PC-9 (cell line): Measurements from ENCODE around the gene NEUROG1.

Experiments
- EZH2 ChIP-seq: fragments of 200-600 bp; sonication (generic); IDR thresholded peaks from 2 replicates; pipeline ENCODE4 v1.8.0; 2017; ENCODE audit warnings: antibody characterized with exemption, low read depth
- TF ChIP-seq, protein P1 (sequence below): fragments of 200-600 bp; sonication (generic); conservative IDR thresholded peaks from 2 replicates; pipeline ENCODE4 v1.6.1; 2017; ENCODE audit warnings: mixed run types, antibody characterized with exemption, mild to moderate bottlenecking, moderate library complexity

DNA sequence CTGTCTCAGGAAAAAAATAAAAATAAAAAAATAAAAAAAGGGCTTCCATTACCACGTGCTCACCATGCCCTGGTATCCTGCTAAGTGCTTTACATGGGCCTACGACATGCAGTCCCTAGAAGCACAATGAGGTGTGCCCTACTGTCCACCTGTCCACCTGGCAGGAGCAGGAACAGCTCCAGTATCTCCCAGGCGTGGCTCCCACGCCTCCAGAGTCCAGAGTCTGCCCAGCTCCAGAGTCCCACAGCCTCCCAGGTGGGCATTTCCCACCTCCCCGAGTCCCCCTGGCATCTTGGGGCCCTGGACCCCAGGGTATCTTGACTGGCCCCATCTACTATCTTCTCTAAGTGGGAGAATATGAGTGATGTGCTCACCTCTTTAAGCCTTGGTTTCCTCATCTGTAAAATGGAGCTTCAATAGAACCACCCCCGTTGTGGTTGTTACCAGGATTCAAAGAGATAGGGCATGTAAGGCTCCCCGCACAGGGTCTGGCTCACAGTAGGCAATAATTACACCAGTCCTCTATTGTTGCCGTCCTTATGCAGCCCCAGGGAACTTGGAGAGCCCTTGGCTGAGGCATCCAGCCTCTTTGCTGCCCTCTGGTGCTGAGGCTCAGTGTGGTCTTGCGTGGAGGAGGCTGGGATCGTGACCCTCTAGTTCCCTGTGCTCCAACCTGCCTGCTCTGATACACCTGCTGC lies 34.1 kb upstream of the NEUROG1 start:
- TF ChIP-seq, protein P1, sequence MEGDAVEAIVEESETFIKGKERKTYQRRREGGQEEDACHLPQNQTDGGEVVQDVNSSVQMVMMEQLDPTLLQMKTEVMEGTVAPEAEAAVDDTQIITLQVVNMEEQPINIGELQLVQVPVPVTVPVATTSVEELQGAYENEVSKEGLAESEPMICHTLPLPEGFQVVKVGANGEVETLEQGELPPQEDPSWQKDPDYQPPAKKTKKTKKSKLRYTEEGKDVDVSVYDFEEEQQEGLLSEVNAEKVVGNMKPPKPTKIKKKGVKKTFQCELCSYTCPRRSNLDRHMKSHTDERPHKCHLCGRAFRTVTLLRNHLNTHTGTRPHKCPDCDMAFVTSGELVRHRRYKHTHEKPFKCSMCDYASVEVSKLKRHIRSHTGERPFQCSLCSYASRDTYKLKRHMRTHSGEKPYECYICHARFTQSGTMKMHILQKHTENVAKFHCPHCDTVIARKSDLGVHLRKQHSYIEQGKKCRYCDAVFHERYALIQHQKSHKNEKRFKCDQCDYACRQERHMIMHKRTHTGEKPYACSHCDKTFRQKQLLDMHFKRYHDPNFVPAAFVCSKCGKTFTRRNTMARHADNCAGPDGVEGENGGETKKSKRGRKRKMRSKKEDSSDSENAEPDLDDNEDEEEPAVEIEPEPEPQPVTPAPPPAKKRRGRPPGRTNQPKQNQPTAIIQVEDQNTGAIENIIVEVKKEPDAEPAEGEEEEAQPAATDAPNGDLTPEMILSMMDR = peak; percentile 58; the same call in 1 of the 2 replicates
- TF ChIP-seq EZH2 = no peak
